ENCODE measurements around the gene EML4.
"Not testable (repeated sequence)": the region's sequence is repeated elsewhere in the genome, so short reads cannot be mapped to it uniquely, and the experiment has no call there.

Gene EML4

DNA sequence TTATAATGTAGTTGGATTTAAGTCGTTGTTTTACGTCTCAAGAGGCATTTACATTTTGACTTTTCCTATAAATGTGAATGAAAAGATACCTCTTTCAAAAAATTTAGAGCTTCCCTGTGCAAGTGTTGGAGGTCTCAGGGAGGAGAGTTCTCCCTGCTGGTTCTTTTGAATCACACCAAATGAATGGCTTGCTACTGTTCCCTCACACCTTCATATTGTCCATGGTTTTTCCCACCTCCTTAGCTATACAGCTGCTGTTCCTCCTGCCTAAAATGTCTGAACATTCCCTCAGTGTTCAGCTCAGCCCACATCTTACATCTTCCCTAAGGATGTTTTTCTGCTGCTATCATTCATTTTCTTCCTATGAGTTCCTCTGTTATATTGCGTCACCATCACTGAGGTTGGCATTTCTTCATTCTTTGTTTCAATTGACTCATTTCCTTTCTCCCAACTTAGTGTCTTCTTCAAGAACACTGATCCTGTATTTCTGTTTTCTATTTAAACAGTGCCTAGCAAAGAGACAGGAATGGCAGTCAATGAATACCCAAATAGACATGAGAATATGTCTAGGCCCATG is 145.8 kb downstream of the EML4 start:
- FAIRE-seq: no peak

- no peak for FAIRE-seq
These were observed 146.8 kb downstream of the EML4 start for GRCh38 chr2:42315844-42316470.

DNA sequence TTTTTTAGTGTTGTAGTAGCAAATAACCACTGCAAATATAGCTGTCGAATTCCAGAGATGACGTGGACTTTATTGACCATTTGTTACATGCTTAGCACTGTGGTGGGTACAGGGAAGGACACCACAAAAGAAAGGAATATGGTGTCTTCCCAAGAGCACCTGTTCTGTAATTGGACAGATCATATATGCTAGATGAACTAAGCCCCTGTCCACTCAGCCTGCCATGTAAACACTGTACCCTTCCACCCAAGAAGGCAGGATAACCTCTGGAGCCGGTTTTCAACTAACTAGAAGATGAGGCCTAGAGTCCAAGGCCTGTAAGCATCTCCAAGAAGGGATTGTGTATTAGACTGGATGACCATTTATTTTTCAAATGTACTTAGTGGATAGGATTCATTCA is 147.8 kb downstream of the EML4 start:
- FAIRE-seq: no peak

GRCh38 chr2:42317486-42317885 is 148.3 kb downstream of the EML4 start:
- FAIRE-seq: no peak

DNA sequence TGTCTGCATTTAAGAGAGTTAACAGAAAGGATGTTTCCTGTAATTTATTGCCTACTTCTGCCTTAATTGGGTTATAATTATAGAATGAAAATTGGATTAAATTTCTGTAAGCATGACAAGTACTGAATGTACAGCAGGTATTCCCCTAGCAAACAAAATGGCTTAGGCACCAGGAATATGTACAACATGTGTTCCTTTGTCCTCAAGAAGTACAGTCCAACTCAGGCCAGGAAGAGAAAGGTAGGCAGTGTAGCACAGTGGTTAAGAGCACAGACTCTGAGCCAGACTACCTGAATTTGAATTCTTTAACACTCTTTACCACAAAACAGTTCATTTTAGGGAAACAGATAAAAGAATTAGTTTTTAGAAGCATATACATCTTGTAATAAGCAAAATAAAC is 148.8 kb downstream of the EML4 start:
- no peak for FAIRE-seq

- no peak for FAIRE-seq
These were observed 150.1 kb downstream of the EML4 start for GRCh38 chr2:42319265-42319664.

DNA sequence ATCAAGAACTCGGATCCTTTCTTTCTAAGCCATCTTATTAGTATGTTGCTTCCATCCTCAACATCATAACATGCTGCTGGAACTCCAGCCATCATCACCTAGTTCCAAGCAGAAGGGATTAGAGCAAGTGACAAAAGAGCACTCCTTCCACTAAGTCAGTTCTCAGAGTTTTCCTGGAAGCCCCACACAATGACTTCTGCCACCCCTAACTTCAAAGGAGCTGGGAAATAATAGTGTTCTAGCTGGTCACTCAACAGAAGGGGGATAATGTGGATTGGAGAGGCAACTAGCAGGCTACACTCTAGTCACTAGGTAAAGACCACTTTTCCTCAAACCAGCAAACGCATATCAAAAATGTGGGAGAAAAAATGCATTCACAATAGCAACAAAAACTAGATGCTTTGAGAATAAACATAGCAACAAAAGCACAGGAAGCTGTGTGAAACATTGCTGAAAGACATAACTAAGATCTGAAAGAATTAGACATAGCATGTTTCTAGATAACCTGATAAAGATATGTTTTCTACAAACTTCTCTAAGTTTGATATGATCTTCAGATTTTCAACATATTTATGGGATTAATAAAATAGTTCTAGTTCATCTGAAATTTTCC is 152.4 kb downstream of the EML4 start:
- no peak for FAIRE-seq

DNA sequence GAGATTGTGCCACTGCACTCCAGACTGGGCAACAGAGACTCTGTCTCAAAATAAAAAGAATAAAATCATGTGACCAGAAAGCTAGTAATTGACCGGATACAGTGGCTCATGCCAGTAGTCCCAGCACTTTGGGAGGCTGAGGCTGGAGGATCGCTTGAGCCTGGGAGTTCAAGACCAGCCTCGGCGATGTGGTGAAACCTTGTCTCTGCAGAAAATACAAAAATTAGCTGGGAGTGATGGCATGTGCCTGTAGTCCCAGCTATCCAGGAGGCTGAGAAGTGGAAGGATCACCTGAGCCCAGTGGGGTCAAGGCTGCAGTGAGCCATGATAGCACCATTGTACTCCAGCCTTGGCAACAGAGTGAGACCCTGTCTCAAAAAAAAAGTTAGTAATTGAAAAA is 155.1 kb downstream of the EML4 start:
- FAIRE-seq: no peak

DNA sequence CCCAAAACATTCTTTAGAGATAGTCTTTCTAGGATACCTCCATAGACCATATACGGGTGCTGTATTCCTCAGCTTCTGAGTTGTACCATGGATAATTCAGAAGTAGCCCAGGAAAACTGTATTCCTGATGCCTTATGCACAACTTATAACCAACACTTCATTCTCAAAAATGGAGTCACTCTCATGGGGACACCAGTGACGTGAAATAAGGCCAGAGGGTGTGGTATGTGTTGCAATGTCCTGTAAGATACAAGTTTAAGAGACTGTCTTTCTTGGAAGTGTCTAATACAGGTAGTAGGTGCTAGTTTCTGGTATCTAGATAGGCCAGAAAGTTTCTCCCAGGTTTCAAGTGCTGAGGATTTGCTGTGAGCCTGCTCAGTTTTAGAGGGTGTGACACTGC is 155.8 kb downstream of the EML4 start:
- FAIRE-seq: no peak

DNA sequence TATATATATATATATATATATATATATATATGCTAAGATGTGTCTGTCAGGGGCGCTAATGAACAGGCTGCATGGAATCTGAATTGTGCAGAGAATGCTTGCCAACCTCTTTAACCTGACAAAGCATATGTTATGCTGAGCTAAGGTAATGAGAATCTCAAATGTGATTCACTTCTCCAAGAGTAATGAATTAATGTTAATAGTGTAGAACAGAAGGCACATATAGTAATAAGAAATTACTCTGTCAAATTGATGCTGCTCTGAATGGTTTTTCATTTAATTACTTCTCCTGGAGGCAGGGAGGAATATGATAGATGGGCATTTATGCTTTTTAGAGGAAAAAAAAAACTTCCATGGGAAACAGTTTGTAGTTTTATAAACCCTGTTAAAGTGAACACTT is 156.5 kb downstream of the EML4 start:
- no peak for FAIRE-seq

GRCh38 chr2:42327125-42327524 is 158.0 kb downstream of the EML4 start:
- FAIRE-seq: no peak

GRCh38 chr2:42328148-42328833 is 159.1 kb downstream of the EML4 start:
- FAIRE-seq: no peak

GRCh38 chr2:42328923-42329322 is 159.8 kb downstream of the EML4 start:
- FAIRE-seq: no peak

DNA sequence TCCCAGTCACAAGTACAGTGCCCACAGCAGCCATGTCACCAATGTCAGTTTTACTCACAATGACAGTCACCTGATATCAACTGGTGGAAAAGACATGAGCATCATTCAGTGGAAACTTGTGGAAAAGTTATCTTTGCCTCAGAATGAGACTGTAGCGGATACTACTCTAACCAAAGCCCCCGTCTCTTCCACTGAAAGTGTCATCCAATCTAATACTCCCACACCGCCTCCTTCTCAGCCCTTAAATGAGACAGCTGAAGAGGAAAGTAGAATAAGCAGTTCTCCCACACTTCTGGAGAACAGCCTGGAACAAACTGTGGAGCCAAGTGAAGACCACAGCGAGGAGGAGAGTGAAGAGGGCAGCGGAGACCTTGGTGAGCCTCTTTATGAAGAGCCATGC is 160.6 kb downstream of the EML4 start:
- no peak for FAIRE-seq

GRCh38 chr2:42331569-42332284 is 162.6 kb downstream of the EML4 start:
- FAIRE-seq: no peak

DNA sequence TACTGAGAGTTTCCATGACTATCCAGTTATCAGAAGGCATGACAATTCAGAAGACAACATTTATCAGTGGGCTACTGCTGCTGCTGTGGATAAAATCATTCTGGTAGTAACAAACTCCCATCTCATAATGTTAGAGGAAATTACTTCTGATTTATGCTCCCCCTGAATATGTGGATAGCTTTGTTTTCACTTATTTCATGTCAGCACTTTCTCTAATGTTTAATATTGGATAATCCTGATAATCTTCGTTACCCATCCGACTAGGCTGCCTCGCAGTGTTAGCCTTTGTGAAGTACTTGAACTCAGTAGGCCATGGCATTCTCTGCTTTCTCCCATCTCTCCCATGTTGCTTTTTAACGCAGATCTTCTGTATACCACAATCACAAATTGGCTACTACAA is 163.4 kb downstream of the EML4 start:
- FAIRE-seq: no peak

GRCh38 chr2:42333579-42333978 is 164.4 kb downstream of the EML4 start:
- FAIRE-seq: no peak

GRCh38 chr2:42334220-42334619 is 165.1 kb downstream of the EML4 start:
- FAIRE-seq: no peak

DNA sequence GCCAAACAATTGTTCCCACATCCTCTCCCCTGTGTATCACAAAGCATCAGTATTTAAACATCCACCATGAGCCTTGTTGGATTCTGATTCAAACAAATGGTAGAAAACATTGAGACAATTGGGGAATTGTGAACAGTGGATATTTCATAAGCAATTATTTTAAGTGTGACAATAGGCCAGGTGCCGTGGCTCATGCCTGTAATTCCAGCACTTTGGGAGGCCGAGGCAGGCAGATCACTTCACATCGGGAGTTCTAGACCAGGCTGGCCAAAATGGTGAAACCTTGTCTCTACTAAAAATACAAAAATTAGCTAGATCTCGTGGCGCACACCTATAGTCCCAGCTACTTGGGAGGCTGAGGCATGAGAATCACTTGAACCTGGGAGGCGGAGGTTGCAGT is 165.7 kb downstream of the EML4 start:
- not testable (repeated sequence) for FAIRE-seq

- no peak for FAIRE-seq
These were observed 166.5 kb downstream of the EML4 start for GRCh38 chr2:42335514-42336104.

DNA sequence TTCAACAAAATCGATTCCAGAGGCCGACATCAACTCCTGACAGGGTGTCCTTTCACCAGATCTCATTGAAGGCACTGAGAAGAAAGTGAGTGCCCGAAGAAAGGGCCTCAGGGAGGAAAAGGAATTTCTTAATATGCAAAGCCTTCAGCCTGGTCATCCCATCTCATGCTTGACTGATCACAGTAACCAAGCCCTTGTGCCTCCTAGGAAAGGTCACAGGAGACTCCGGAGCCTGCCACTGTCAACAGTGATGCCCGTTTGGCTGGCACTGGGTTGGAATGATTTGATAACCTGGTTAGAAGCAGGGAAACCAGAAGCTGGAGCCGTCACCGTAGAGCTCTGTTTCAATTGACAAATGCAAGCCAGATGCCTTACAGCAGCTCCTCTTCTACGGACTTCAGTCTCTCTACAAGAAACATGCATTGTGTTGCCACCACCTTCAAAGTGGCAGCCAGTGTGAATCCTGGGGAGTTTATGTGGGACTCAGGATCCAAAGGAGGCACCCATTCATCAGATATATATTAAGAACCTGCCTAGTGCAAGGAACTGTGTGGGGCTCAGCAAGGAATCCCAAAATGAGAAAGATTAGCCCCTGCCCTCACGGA is 167.3 kb downstream of the EML4 start:
- FAIRE-seq: no peak

GRCh38 chr2:42337356-42337820 is 168.2 kb downstream of the EML4 start:
- FAIRE-seq: no peak
